ENCODE results near the gene PPP1CC.
"Not testable (repeated sequence)": the region's sequence is repeated elsewhere in the genome, so short reads cannot be mapped to it uniquely, and the experiment has no call there.

Gene PPP1CC

DNA sequence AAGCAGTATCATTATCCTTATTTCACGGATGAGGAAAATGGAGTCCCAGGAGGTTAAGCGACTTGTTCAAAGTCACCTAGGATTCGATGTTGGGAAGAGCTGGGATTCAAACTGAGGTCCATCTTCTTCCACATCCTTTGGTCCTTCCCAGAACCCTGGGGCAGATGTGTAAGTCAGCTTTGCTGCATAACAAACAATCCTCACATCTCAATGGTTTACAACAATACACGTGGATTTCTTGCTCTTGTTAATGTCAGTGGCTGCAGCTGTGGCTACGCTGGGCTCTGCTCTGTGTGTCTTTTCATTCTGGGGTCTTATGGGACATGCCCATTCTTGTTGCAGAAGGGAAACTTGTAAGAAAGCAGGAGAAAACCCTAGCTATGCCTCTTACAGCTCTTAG lies 26.3 kb upstream of the PPP1CC start:
- TF ChIP-seq, protein P1, sequence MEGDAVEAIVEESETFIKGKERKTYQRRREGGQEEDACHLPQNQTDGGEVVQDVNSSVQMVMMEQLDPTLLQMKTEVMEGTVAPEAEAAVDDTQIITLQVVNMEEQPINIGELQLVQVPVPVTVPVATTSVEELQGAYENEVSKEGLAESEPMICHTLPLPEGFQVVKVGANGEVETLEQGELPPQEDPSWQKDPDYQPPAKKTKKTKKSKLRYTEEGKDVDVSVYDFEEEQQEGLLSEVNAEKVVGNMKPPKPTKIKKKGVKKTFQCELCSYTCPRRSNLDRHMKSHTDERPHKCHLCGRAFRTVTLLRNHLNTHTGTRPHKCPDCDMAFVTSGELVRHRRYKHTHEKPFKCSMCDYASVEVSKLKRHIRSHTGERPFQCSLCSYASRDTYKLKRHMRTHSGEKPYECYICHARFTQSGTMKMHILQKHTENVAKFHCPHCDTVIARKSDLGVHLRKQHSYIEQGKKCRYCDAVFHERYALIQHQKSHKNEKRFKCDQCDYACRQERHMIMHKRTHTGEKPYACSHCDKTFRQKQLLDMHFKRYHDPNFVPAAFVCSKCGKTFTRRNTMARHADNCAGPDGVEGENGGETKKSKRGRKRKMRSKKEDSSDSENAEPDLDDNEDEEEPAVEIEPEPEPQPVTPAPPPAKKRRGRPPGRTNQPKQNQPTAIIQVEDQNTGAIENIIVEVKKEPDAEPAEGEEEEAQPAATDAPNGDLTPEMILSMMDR (IDR thresholded peaks at IDR 0.05; ENCODE audit: unreplicated experiment in 3 of 3), result no peak
- Mint-ChIP-seq H3K36me3 (ENCODE audit: low read depth) (no peaks in the 10 kb centered on the region), H3K27ac (no peak overlapping the region), H3K9me3 (peaks cover 10% of the 10 kb centered on the region), H3K4me3 (no peak overlapping the region), H3K27me3 (ENCODE audit: low read depth) (peaks cover 3% of the 10 kb centered on the region), H3K4me1 (peaks cover 9% of the 10 kb centered on the region)

DNA sequence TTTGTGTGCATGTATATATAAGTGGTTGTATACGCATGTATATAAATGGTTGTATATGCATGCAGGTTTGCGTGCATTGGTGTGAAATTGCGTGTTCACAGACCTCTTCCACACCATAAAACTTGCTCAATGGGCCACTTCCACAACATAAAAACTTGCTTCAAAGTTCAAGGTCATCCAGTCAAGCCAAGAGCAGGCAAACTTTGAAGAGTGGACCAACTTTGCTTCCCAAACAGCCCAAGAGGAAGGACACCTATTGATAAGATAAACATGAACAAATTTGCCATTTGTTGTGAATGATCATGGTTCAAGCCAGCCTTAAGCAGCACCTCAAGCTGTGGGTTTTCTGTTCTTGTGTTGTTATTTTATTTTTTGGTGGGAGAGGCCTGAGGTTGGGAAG lies 25.2 kb upstream of the PPP1CC start:
- no peak overlapping the region for H3K27ac Mint-ChIP-seq
- H3K36me3 Mint-ChIP-seq (ENCODE audit: low read depth), result no peaks in the 10 kb centered on the region
- no peak overlapping the region for H3K4me3 Mint-ChIP-seq
- peaks cover 3% of the 10 kb centered on the region for H3K27me3 Mint-ChIP-seq (ENCODE audit: low read depth)
- TF ChIP-seq, protein P1 (IDR thresholded peaks at IDR 0.05; ENCODE audit: unreplicated experiment in 3 of 3), result no peak
- H3K4me1 Mint-ChIP-seq, result peaks cover 9% of the 10 kb centered on the region
- peaks cover 9% of the 10 kb centered on the region for H3K9me3 Mint-ChIP-seq

DNA sequence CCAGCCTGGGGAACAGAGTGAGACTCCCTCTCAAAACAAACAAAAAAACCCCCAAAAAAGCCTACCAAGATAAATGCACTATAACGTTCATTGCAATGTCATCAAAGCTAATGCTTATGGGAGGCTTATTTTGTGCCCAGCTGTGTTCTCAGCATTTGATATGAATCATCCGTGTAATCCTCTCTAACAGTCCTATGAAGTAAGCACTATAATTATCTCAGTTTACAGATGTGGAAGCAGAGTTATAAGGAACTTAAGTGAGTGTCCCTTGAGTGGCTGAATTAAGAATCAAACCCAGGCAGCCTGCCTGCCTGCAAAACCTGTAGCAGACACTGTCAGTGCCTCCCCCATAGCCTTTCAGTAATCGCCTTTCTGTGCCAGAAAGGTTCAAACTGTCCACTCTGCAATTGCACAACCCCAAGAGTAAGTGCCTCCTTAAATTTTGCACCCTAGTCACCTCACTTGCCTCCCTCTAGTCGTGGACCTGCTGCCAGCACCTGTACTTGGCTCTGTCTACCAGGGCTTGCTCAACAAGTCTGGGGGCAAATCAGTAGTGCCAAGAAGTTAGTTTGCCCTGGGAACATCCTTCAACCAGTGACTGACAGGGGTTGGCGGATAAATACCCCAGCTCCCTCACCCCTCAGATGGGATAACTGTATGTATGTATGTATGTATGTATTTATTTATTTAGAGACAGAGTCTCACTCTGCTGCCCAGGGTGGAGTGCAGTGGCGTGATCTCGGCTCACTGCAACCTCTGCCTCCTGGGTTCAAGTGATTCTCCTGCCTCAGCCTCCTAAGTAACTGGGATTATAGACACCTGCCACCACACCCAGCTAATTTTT lies 23.8 kb upstream of the PPP1CC start:
- peaks cover 5% of the 10 kb centered on the region for H3K9me3 Mint-ChIP-seq
- H3K27ac Mint-ChIP-seq, result no peak overlapping the region
- no peaks in the 10 kb centered on the region for H3K36me3 Mint-ChIP-seq (ENCODE audit: low read depth)
- peaks cover 5% of the 10 kb centered on the region for H3K4me1 Mint-ChIP-seq
- TF ChIP-seq, protein P1 (IDR thresholded peaks at IDR 0.05; ENCODE audit: unreplicated experiment in 3 of 3), result no peak
- peaks cover 3% of the 10 kb centered on the region for H3K27me3 Mint-ChIP-seq (ENCODE audit: low read depth)
- no peak overlapping the region for H3K4me3 Mint-ChIP-seq

DNA sequence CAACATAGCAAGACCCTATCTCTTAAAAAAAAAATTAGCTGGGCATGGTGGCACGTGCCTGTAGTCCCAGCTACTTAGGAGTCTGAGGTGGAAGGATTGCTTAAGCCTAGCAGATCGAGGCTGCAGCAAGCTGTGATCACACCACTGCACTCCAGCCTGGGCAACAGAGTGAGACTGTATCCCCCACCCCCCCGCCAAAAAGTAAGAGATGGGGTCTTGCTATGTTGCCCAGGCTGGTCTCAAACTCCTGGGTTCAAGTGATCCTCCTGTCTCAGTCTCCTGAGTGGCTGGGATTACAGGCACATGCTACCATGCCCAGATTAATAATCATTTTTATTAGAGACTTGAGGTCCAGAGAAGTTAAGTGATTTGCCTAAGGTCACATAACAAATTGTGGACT lies 22.9 kb upstream of the PPP1CC start:
- H3K4me1 Mint-ChIP-seq; H3K9me3 Mint-ChIP-seq; H3K4me3 Mint-ChIP-seq; H3K36me3 Mint-ChIP-seq (ENCODE audit: low read depth); H3K27me3 Mint-ChIP-seq (ENCODE audit: low read depth); H3K27ac Mint-ChIP-seq: not testable (repeated sequence)

DNA sequence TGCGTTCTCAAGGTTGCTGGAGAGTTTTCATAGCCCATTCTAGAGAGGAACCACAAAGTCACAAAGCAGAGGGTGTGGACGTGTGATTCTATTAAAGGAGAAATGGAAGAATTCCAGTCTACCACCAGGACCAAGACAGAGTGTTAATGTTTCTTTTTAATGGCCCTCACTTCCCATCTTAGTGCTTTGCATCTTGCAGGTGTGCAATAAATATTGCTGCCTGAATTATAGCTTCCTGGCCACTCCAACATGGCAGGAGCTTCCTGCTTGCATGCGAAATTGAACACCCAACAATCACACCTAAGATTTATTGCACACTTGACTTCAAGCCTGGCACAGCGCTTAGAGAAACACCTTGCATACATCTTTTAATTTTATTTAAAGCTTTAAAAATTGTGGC lies 22.4 kb upstream of the PPP1CC start:
- Mint-ChIP-seq H3K9me3 (peaks cover 3% of the 10 kb centered on the region), H3K27me3 (ENCODE audit: low read depth) (peaks cover 3% of the 10 kb centered on the region), H3K4me3 (no peak overlapping the region), H3K36me3 (ENCODE audit: low read depth) (no peaks in the 10 kb centered on the region), H3K4me1 (peaks cover 5% of the 10 kb centered on the region), H3K27ac (no peak overlapping the region)
- TF ChIP-seq, protein P1 (IDR thresholded peaks at IDR 0.05; ENCODE audit: unreplicated experiment in 3 of 3), result no peak

DNA sequence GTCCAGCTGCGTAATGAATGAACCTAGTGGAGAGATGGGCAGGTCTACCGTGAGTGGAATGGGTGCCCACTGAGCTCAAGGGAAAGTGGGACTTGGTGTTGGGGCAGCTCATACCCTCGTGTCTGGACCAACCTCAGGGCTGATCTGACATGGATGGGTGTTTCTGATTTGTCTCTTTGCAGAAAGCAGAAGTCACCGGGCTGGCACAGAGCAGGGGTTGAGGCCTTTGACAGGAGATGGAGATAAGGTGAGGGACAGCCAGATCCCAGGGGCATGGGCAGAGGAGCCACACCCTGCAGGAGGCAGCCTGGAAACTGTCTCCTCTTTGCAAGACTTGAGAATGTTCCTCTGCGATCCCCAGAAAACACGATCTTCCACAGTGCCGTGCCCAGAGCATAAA lies 20.9 kb upstream of the PPP1CC start:
- TF ChIP-seq, protein P1 (IDR thresholded peaks at IDR 0.05; ENCODE audit: unreplicated experiment in 3 of 3), result no peak
- Mint-ChIP-seq H3K36me3 (ENCODE audit: low read depth) (no peaks in the 10 kb centered on the region), H3K4me3 (no peak overlapping the region), H3K27ac (no peak overlapping the region), H3K27me3 (ENCODE audit: low read depth) (peaks cover 3% of the 10 kb centered on the region), H3K4me1 (peaks cover 5% of the 10 kb centered on the region), H3K9me3 (no peaks in the 10 kb centered on the region)
